Measurements from ENCODE around the gene NOSTRIN. TPM values are rescaled to one million over a fixed set of nuclear protein-coding genes. Genes with fewer than 3 reads are reported as not detected.
"Not testable (repeated sequence)": the region's sequence is repeated elsewhere in the genome, so short reads cannot be mapped to it uniquely, and the experiment has no call there.

Gene NOSTRIN
- total RNA-seq, 1 donor from 2014 or later = 22.9 TPM

GRCh38 chr2:168790226-168790902 is 12.1 kb upstream of the NOSTRIN start:
- no peak for DNase-seq (ENCODE audit: low spot score)

GRCh38 chr2:168791140-168791539 is 11.3 kb upstream of the NOSTRIN start:
- DNase-seq (ENCODE audit: low spot score) = not testable (repeated sequence)

GRCh38 chr2:168793596-168793995 is 8.8 kb upstream of the NOSTRIN start:
- DNase-seq (ENCODE audit: low spot score) = no peak

- DNase-seq (ENCODE audit: low spot score) = no peak
These were observed 7.5 kb upstream of the NOSTRIN start for GRCh38 chr2:168794968-168795367.

- no peak for DNase-seq (ENCODE audit: low spot score)
These were observed 6.3 kb upstream of the NOSTRIN start for GRCh38 chr2:168796090-168796577.

GRCh38 chr2:168796583-168797285 is 5.7 kb upstream of the NOSTRIN start:
- DNase-seq (ENCODE audit: low spot score) = no peak

GRCh38 chr2:168797286-168797655 is 5.2 kb upstream of the NOSTRIN start:
- no peak for DNase-seq (ENCODE audit: low spot score)

- peak; percentile 16 for DNase-seq (ENCODE audit: low spot score)
These were observed 4.2 kb upstream of the NOSTRIN start for GRCh38 chr2:168798076-168798887.

- DNase-seq (ENCODE audit: low spot score) = no peak
These were observed 3.5 kb upstream of the NOSTRIN start for GRCh38 chr2:168798888-168799410.

GRCh38 chr2:168801471-168801870 is 966 bp upstream of the NOSTRIN start:
- DNase-seq (ENCODE audit: low spot score) = no peak

GRCh38 chr2:168802859-168803725 is 655 bp downstream of the NOSTRIN start:
- DNase-seq (ENCODE audit: low spot score) = no peak

GRCh38 chr2:168804214-168804613 is 1.8 kb downstream of the NOSTRIN start:
- DNase-seq (ENCODE audit: low spot score) = no peak

- no peak for DNase-seq (ENCODE audit: low spot score)
These were observed 3.2 kb downstream of the NOSTRIN start for GRCh38 chr2:168805615-168806014.

- DNase-seq (ENCODE audit: low spot score) = no peak
These were observed 7.1 kb downstream of the NOSTRIN start for GRCh38 chr2:168809537-168809936.

GRCh38 chr2:168810235-168810634 is 7.8 kb downstream of the NOSTRIN start:
- no peak for DNase-seq (ENCODE audit: low spot score)

- DNase-seq (ENCODE audit: low spot score) = no peak
These were observed 9.3 kb downstream of the NOSTRIN start for GRCh38 chr2:168811696-168812095.

GRCh38 chr2:168814046-168814445 is 11.6 kb downstream of the NOSTRIN start:
- no peak for DNase-seq (ENCODE audit: low spot score)

- DNase-seq (ENCODE audit: low spot score) = no peak
These were observed 12.8 kb downstream of the NOSTRIN start for GRCh38 chr2:168814939-168815907.

GRCh38 chr2:168816369-168816768 is 13.9 kb downstream of the NOSTRIN start:
- peak; percentile 47 for DNase-seq (ENCODE audit: low spot score)

Data from umbilical cord (tissue), 2 donors.